HG03342 (cell line): ENCODE data around the gene HSPB9.

Source experiments
- ATAC-seq: cut with Tn5 transposase; IDR thresholded peaks from one replicate; pipeline ENCODE4 v1.9.1; 2021; ENCODE audit warnings: mild to moderate bottlenecking, moderate library complexity; ENCODE audit not compliant: unreplicated experiment

Gene HSPB9

GRCh38 chr17:42098730-42099399, 23.7 kb upstream of the HSPB9 start:
- ATAC-seq = no peak

- ATAC-seq = no peak
These were observed 20.9 kb upstream of the HSPB9 start for GRCh38 chr17:42101513-42102292.

- no peak for ATAC-seq
These were observed 19.2 kb upstream of the HSPB9 start for GRCh38 chr17:42103221-42103954.

GRCh38 chr17:42104264-42104663, 18.3 kb upstream of the HSPB9 start:
- ATAC-seq = no peak

GRCh38 chr17:42106009-42106408, 16.6 kb upstream of the HSPB9 start:
- no peak for ATAC-seq

GRCh38 chr17:42107124-42107523, 15.5 kb upstream of the HSPB9 start:
- ATAC-seq = no peak

- ATAC-seq = peak; percentile 61
These were observed 14.7 kb upstream of the HSPB9 start for GRCh38 chr17:42107597-42108576.

GRCh38 chr17:42109086-42109485, 13.5 kb upstream of the HSPB9 start:
- no peak for ATAC-seq

- no peak for ATAC-seq
These were observed 12.0 kb upstream of the HSPB9 start for GRCh38 chr17:42110301-42111264.

GRCh38 chr17:42111265-42111636, 11.4 kb upstream of the HSPB9 start:
- no peak for ATAC-seq

GRCh38 chr17:42111871-42112551, 10.6 kb upstream of the HSPB9 start:
- ATAC-seq = no peak

GRCh38 chr17:42112552-42113176, 9.9 kb upstream of the HSPB9 start, which contains the start of gene DHX58:
Gene DHX58, minus strand, starts transcription at chr17:42112714. Its CDS starts 822 bp downstream, at chr17:42111892.
- peak; percentile 56 for ATAC-seq

- ATAC-seq = no peak
These were observed 9.1 kb upstream of the HSPB9 start for GRCh38 chr17:42113293-42114069.

- no peak for ATAC-seq
These were observed 8.5 kb upstream of the HSPB9 start for GRCh38 chr17:42114118-42114517.

- no peak for ATAC-seq
These were observed 5.8 kb upstream of the HSPB9 start for GRCh38 chr17:42116705-42117396.

- no peak for ATAC-seq
These were observed 5.0 kb upstream of the HSPB9 start for GRCh38 chr17:42117397-42118125.
